ENCODE results near the gene CNGA1. TPM values are rescaled to one million over a fixed set of nuclear protein-coding genes. Genes with fewer than 3 reads are reported as not detected.
A peak's percentile ranks its signal among the peaks of the same experiment; 100 is the strongest.

CNGA1 gene
- total and polyA plus RNA-seq, 11 donors, result 0.19 to 1.9 (median 0.71) TPM; not detected in 3

- TF ChIP-seq POLR2A (IDR thresholded peaks at IDR 0.05), result no peak
- TF ChIP-seq, protein P1, sequence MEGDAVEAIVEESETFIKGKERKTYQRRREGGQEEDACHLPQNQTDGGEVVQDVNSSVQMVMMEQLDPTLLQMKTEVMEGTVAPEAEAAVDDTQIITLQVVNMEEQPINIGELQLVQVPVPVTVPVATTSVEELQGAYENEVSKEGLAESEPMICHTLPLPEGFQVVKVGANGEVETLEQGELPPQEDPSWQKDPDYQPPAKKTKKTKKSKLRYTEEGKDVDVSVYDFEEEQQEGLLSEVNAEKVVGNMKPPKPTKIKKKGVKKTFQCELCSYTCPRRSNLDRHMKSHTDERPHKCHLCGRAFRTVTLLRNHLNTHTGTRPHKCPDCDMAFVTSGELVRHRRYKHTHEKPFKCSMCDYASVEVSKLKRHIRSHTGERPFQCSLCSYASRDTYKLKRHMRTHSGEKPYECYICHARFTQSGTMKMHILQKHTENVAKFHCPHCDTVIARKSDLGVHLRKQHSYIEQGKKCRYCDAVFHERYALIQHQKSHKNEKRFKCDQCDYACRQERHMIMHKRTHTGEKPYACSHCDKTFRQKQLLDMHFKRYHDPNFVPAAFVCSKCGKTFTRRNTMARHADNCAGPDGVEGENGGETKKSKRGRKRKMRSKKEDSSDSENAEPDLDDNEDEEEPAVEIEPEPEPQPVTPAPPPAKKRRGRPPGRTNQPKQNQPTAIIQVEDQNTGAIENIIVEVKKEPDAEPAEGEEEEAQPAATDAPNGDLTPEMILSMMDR (IDR thresholded peaks at IDR 0.05), result no peak
- no peak overlapping the region for H3K27ac ChIP-seq
- no peaks in the 10 kb centered on the region for H3K36me3 ChIP-seq
- no peaks in the 10 kb centered on the region for H3K9me3 ChIP-seq
- DNase-seq, result no peak
- no peak overlapping the region for H3K4me3 ChIP-seq
- H3K27me3 ChIP-seq, result peaks cover 0 to 7% (median 0%) of the 10 kb centered on the region in 9 donors
- intact Hi-C loops (cut with DNase I), result loop anchor here in 6 of 10 donors (5.0 to 10.0 kb wide), 4 partner anchors 148 to 1092 kb away; no protein-coding TSS in a partner anchor
- WGBS, 4 donors, result 89 to 94% (median 91%) methylated on average over 6 of the region's 6 CpGs
- ATAC-seq, result no peak
- H3K4me1 ChIP-seq, result peaks cover 0 to 2% (median 0%) of the 10 kb centered on the region in 12 donors
These were observed 80.1 kb downstream of the CNGA1 start for GRCh38 chr4:47936336-47936735.

GRCh38 chr4:47933840-47934239 lies 82.6 kb downstream of the CNGA1 start:
- ATAC-seq, result peak in 1 of 4 donors; percentile 58
- peaks cover 0 to 7% (median 0%) of the 10 kb centered on the region in 9 donors for H3K27me3 ChIP-seq
- intact Hi-C loops (cut with DNase I), result loop anchor here (1.0 to 10.0 kb wide), 10 partner anchors 148 to 1089 kb away; no protein-coding TSS in a partner anchor
- no peak overlapping the region for H3K4me3 ChIP-seq
- no peaks in the 10 kb centered on the region for H3K36me3 ChIP-seq
- H3K9me3 ChIP-seq, result no peaks in the 10 kb centered on the region
- H3K4me1 ChIP-seq, result peaks cover 0 to 5% (median 0%) of the 10 kb centered on the region in 12 donors
- no peak for TF ChIP-seq POLR2A (IDR thresholded peaks at IDR 0.05)
- TF ChIP-seq, protein P1 (IDR thresholded peaks at IDR 0.05), result peak; percentile 44 to 77 (median 66)
- DNase-seq, result no peak
- 3 to 5% (median 4%) methylated on average over 4 of the region's 4 CpGs for WGBS, 4 donors
- no peak overlapping the region for H3K27ac ChIP-seq

DNA sequence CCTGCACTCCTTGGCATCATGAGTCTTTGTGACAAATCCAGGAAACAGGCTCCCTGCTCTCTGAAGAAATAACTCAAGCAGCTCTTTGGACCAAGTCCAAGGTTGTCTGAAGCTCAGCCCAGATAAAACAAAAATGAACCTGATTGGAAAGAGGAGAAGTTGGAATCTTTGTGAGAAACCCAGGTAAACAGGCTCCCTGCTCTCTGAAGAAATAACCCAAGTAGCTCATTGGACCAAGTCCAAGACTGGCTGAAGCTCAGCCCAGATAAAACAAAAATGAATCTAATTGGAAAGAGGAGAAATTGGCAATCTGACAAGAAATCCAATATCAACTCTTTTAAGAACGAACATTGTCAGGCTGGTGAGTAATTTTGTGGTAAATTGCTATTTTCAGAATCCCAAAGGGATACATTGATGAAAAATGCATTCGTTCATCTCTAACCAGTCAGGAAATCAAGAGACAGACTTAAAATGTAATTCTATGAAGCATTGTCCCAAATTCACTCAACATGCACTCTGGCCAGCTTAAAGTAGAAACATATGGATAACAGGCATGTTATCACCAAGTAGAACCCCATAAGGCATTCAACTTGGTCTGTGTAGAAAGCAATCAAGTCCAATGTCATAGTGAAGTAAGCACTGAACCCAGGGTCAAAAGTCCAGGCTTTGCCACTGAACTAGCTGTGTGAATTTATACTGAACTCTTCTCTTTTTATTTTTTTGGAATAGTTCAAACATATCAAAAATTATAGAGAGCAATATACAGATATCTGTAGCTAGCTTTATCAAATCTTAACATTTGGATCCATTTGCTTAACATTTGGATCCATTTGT lies 85.3 kb downstream of the CNGA1 start:
- WGBS, 4 donors, result 31 to 54% (median 40%) methylated on average over 2 of the region's 2 CpGs
- H3K27ac ChIP-seq, result no peak overlapping the region
- no peaks in the 10 kb centered on the region for H3K36me3 ChIP-seq
- no peaks in the 10 kb centered on the region for H3K9me3 ChIP-seq
- DNase-seq (no peak), ATAC-seq (no peak)
- H3K4me1 ChIP-seq, result peaks cover 0 to 7% (median 0%) of the 10 kb centered on the region in 12 donors
- TF ChIP-seq, protein P1 (IDR thresholded peaks at IDR 0.05), result no peak
- TF ChIP-seq POLR2A (IDR thresholded peaks at IDR 0.05), result no peak
- peaks cover 0 to 7% (median 0%) of the 10 kb centered on the region in 9 donors for H3K27me3 ChIP-seq
- intact Hi-C loops (cut with DNase I), result loop anchor here (5.0 to 10.0 kb wide), 8 partner anchors 151 to 1086 kb away; no protein-coding TSS in a partner anchor
- H3K4me3 ChIP-seq, result no peak overlapping the region

DNA sequence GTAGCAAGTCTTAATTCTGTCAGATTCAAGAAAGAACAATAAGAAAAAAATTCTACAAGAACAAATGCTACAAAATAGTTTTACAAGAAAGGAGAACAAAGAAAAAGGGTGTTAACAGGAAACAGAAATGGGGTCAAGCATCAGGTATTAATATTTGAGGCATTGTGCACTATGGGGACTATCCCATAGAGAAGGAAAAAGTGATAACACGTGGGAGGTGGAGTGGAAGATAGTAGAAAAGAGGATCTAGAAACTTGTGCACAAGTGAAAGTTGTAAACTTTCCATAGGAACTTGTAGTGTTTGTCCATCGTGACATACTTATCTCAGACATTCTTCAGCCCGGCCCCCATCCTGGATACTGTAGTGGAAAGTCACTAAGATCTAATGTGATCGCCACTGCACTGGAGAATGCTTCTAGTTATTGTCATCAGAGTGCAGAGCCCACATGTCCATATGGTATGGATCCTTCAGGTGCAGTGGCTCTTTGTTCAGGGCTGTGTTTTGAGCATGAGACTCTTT lies 86.7 kb downstream of the CNGA1 start:
- intact Hi-C loops (cut with DNase I), result loop anchor here (5.0 to 10.0 kb wide), 8 partner anchors 153 to 1085 kb away; no protein-coding TSS in a partner anchor
- Histone ChIP-seq H3K27ac (no peak overlapping the region), H3K27me3 (peaks cover 0 to 10% (median 0%) of the 10 kb centered on the region in 9 donors), H3K36me3 (no peaks in the 10 kb centered on the region), H3K4me1 (peaks cover 0 to 7% (median 0%) of the 10 kb centered on the region in 12 donors), H3K4me3 (no peak overlapping the region), H3K9me3 (no peaks in the 10 kb centered on the region)
- ATAC-seq (no peak), DNase-seq (no peak)
- TF ChIP-seq POLR2A (IDR thresholded peaks at IDR 0.05), result no peak
- TF ChIP-seq, protein P1 (IDR thresholded peaks at IDR 0.05), result no peak
- WGBS, 4 donors, result 47 to 79% (median 68%) methylated on average over 4 of the region's 4 CpGs

All from heart left ventricle (tissue), 16 donors.